PC-3 (cell line): ENCODE measurements around the gene SACS. TPM values are rescaled to one million over a fixed set of nuclear protein-coding genes. Genes with fewer than 3 reads are reported as not detected.

Source experiments
- ATAC-seq: fragments of 200-7000 bp; cut with Tn5 transposase; 2 replicates; pipeline ENCODE4 v1.9.1; 2020; ENCODE audit warnings: mild to moderate bottlenecking, moderate library complexity
- BruUV-seq: library from RNA; stranded (reverse); fragments of 400-500 nt; replicated peaks from 2 replicates; lab custom pipeline; 2021; lab: Mats Ljungman, UMichigan
- CTCF ChIA-PET: fragments of 300-600 bp; sonication (Branson Sonifier 250); formaldehyde crosslinking; loops from one replicate; lab custom pipeline; 2022; ENCODE audit warnings: antibody characterized with exemption; lab: Charles Lee
- POLR2A ChIA-PET: fragments of 300-600 bp; sonication (Branson Sonifier 250); formaldehyde crosslinking; loops from one replicate; lab custom pipeline; 2022; ENCODE audit warnings: antibody characterized with exemption; ENCODE audit not compliant: unreplicated experiment; lab: Charles Lee
- DNase-seq: peaks from one replicate; pipeline ENCODE4 v3.0.0-alpha.2; 2015
- H2AFZ ChIP-seq: fragments of 300-600 bp; sonication (generic); 2 replicates; pipeline ENCODE4 v1.6.0; 2016; ENCODE audit warnings: antibody characterized with exemption, low read length
- H3F3A ChIP-seq: fragments of 300-600 bp; sonication (generic); one replicate; pipeline ENCODE4 v1.6.0; 2017; ENCODE audit warnings: antibody characterized with exemption, low read length, control low read depth, mild to moderate bottlenecking; ENCODE audit not compliant: unreplicated experiment
- H3K27ac ChIP-seq: fragments of 300-600 bp; sonication (generic); 2 replicates; pipeline ENCODE4 v1.5.1; 2016; ENCODE audit warnings: mild to moderate bottlenecking, low read length
- H3K27me3 ChIP-seq: fragments of 300-600 bp; sonication (generic); 2 replicates; pipeline ENCODE4 v1.6.1; 2016; ENCODE audit warnings: low read length, mixed read lengths
- H3K36me3 ChIP-seq: fragments of 300-600 bp; sonication (generic); 2 replicates; pipeline ENCODE4 v1.6.1; 2016; ENCODE audit warnings: low read depth, mixed run types, low read length, mixed read lengths
- H3K4me1 ChIP-seq: fragments of 300-600 bp; sonication (generic); 2 replicates; pipeline ENCODE4 v1.5.1; 2016; ENCODE audit warnings: low read length; ENCODE audit not compliant: insufficient read depth
- H3K4me2 ChIP-seq: fragments of 300-600 bp; sonication (generic); 2 replicates; pipeline ENCODE4 v1.6.0; 2016; ENCODE audit warnings: low read length
- H3K4me3 ChIP-seq: fragments of 300-600 bp; sonication (generic); 2 replicates; pipeline ENCODE4 v1.5.1; 2016; ENCODE audit warnings: mild to moderate bottlenecking, low read length, mixed read lengths
- H3K79me2 ChIP-seq: fragments of 300-600 bp; sonication (generic); 2 replicates; pipeline ENCODE4 v1.6.1; 2017; ENCODE audit warnings: low read length, mixed read lengths
- H3K9ac ChIP-seq: fragments of 300-600 bp; sonication (generic); 2 replicates; pipeline ENCODE4 v1.6.0; 2016; ENCODE audit warnings: mild to moderate bottlenecking, low read length
- H3K9me2 ChIP-seq: fragments of 300-600 bp; sonication (generic); replicated peaks from 2 replicates; pipeline ENCODE4 v1.6.1; 2016; ENCODE audit warnings: mixed run types, low read length, mixed read lengths
- H3K9me3 ChIP-seq: fragments of 300-600 bp; sonication (generic); 2 replicates; pipeline ENCODE4 v1.6.1; 2016; ENCODE audit warnings: low read length, mixed read lengths
- H4K20me1 ChIP-seq: fragments of 300-600 bp; sonication (generic); 2 replicates; pipeline ENCODE4 v1.6.1; 2016; ENCODE audit warnings: low read length, mixed read lengths
- CTCF ChIP-seq: fragments of 300-600 bp; sonication (generic); conservative IDR thresholded peaks from 2 replicates; pipeline ENCODE4 v1.5.1; 2017; ENCODE audit warnings: antibody characterized with exemption, low read depth, mild to moderate bottlenecking, low read length
- EZH2 ChIP-seq: fragments of 300-600 bp; sonication (generic); IDR thresholded peaks from one replicate; pipeline ENCODE4 v1.6.1; 2017; ENCODE audit warnings: antibody characterized with exemption, mild to moderate bottlenecking, low read length; ENCODE audit not compliant: unreplicated experiment
- EZH2phosphoT487 ChIP-seq: fragments of 300-600 bp; sonication (generic); IDR thresholded peaks from 2 replicates; pipeline ENCODE4 v1.6.1; 2018; ENCODE audit warnings: mild to moderate bottlenecking, antibody characterized with exemption, low read length, borderline replicate concordance
- intact Hi-C: fragments of 100-400 bp; cut with micrococcal nuclease; formaldehyde crosslinking; loops from 2 replicates; pipeline ENCODE4 v1.9.0; 2023
- total RNA-seq: library from RNA; depleted of rRNA; stranded (reverse); fragments of >200 nt; gene quantifications from 2 replicates; pipeline ENCODE4 v1.2.3, GENCODE V29; 2014

Gene SACS
- total RNA-seq, 1 experiment from 2014 or later, result 31.6 TPM

- TF ChIP-seq EZH2 (no peak), EZH2phosphoT487 (no peak), CTCF (no peak)
- CTCF ChIA-PET, result interaction anchor here (0.6 to 1.1 kb wide), 4 partner anchors 53 to 108 kb away, joined by 3 to 6 read pairs (median 4); no protein-coding TSS in a partner anchor
- DNase-seq, result peak; percentile 59
- H3F3A ChIP-seq, result no peaks in the 10 kb centered on the region
- H3K27me3 ChIP-seq, result no peaks in the 10 kb centered on the region
- H3K79me2 ChIP-seq, result no peaks in the 10 kb centered on the region
- peak; percentile 12 for ATAC-seq
- intact Hi-C loops, result loop anchor here (2.0 to 5.0 kb wide), 2 partner anchors 52 to 1685 kb away; no protein-coding TSS in a partner anchor
- POLR2A ChIA-PET, result interaction anchor here (1.1 kb wide), 1 partner anchor 105 kb away, joined by 3 read pairs; no protein-coding TSS in a partner anchor
- H3K36me3 ChIP-seq, result no peaks in the 10 kb centered on the region
- peak overlapping the region; percentile 84 for H3K4me2 ChIP-seq
- H3K9me3 ChIP-seq, result no peaks in the 10 kb centered on the region
- H3K4me3 ChIP-seq, result peak overlapping the region; percentile 59; the same call in 1 of the 2 replicates
- no TSS peak for BruUV-seq
- no peaks in the 10 kb centered on the region for H4K20me1 ChIP-seq
- peaks cover 48% of the 10 kb centered on the region for H3K4me1 ChIP-seq
- H3K9me2 ChIP-seq, result no peaks in the 10 kb centered on the region
- no peak overlapping the region for H2AFZ ChIP-seq
- H3K9ac ChIP-seq, result peak overlapping the region; percentile 5; the same call in 1 of the 2 replicates
- H3K27ac ChIP-seq, result peak overlapping the region; percentile 96
These were observed 110.9 kb downstream of the SACS start for GRCh38 chr13:23322353-23323336.

GRCh38 chr13:23321535-23322241, 111.8 kb downstream of the SACS start:
- no peak overlapping the region for H2AFZ ChIP-seq
- ATAC-seq, result peak; percentile 90
- peak overlapping the region; percentile 84 for H3K4me2 ChIP-seq
- no peak for TF ChIP-seq EZH2
- TF ChIP-seq CTCF, result no peak
- no peak for TF ChIP-seq EZH2phosphoT487
- H3F3A ChIP-seq, result no peaks in the 10 kb centered on the region
- H3K9me2 ChIP-seq, result no peaks in the 10 kb centered on the region
- CTCF ChIA-PET, result interaction anchor here (0.5 to 1.1 kb wide), 6 partner anchors 54 to 520 kb away, joined by 3 to 8 read pairs (median 5); no protein-coding TSS in a partner anchor
- BruUV-seq, result no TSS peak
- POLR2A ChIA-PET, result interaction anchor here (1.1 kb wide), 1 partner anchor 106 kb away, joined by 3 read pairs; no protein-coding TSS in a partner anchor
- peak overlapping the region; percentile 59 for H3K4me3 ChIP-seq
- DNase-seq, result peak; percentile 93
- H3K79me2 ChIP-seq, result no peaks in the 10 kb centered on the region
- no peaks in the 10 kb centered on the region for H3K27me3 ChIP-seq
- no peaks in the 10 kb centered on the region for H4K20me1 ChIP-seq
- intact Hi-C loops, result loop anchor here (2.0 to 5.0 kb wide), 2 partner anchors 53 to 1684 kb away; no protein-coding TSS in a partner anchor
- peaks cover 48% of the 10 kb centered on the region for H3K4me1 ChIP-seq
- H3K27ac ChIP-seq, result peak overlapping the region; percentile 96
- no peaks in the 10 kb centered on the region for H3K9me3 ChIP-seq
- peak overlapping the region; percentile 68 for H3K9ac ChIP-seq
- no peaks in the 10 kb centered on the region for H3K36me3 ChIP-seq
